GM19467 (cell line): ENCODE measurements around the gene FAM110A.

ENCODE experiments used
- ATAC-seq: cut with Tn5 transposase; IDR thresholded peaks from one replicate; pipeline ENCODE4 v1.9.1; 2021; ENCODE audit warnings: mild to moderate bottlenecking, moderate library complexity; ENCODE audit not compliant: unreplicated experiment

FAM110A gene

DNA sequence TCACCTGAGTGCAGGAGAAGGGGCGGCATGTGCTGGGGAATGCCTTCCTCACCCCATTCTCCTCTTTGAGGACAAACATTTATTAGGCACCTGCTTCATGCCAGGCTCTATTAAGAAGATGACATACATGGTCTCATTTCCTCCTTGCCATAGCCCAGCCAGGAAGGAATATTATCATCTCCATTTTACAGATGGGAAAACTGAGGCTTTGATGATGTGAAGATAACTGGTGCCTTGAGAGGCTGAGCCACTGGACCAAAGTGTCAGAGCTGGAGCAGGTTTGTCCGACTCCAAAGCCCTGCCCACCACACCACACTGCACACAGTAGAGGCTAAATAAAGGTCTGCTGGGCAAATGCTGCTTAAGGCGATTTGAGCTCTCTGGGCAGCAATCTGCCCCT, 37.2 kb downstream of the FAM110A start:
- no peak for ATAC-seq

DNA sequence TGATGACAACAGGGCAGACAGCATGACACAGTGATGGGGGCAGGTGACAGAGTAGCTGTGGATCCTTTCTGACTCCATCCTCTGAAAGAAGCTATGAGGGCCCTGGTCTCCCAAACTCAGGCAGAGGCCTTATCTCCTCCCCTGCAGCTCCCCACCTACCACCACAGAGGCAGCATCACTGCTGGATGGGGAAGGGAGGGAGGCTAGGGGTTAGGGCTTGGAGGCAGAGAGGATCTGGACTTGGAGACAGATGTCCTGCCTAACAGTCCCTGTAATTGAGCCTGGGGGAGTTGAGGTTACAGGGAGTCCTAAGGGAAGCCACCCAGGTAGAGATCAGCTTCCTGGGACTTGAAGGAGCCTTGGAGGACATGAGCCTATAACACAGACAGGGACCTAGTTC, 37.9 kb downstream of the FAM110A start:
- ATAC-seq, result no peak

DNA sequence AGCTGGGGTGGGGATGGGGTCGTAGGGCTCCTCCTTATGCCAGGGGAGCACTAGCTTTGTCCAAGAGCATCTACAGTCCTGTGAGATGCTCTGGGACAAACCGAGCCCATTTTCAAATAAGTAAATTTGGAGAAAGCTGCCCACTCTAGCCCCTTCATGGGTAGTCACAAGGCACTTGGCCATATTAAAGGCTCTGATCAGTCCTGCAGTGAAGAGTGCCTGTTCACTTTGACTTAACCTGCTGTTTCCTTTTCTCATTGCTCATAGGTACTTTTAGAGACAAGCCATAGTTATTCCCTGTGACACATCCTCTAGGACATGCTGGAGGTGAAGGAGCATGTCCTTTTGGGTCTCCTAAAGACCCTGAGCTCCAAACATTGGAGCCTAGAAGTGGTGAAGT, 38.4 kb downstream of the FAM110A start:
- no peak for ATAC-seq

DNA sequence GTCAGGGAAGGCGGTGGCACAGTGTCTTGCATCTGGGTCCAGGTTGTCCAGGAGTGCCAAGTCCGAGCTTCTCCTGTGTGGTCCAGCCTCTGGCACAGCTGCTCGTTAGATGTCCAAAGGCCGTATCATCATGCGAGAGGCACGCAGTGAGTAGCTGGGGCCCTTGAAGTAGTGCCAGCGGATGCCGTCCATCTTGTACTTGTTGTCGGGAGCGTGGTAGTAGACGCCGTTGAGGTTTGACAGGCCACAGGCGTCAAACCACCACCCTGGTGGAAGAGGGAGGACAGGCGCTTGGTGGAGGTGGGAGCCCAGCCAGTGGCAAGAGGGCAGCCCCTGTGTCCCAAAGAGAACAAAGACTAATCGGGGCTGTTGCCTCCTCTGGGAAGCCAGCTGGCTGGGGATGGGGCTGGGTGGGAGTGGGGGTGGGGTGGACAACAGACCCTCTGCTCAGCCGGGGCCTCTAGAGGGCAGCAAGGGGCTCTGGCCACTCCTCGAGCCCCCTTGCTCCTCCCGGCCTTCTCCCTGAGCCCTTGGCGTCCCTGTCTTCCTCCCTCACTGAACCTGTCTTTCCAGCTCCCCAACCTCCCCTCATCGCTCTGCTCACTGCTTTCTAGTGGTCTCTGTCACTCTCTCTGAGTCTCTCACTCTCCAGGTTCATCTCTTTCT, 39.5 kb downstream of the FAM110A start:
- no peak for ATAC-seq

DNA sequence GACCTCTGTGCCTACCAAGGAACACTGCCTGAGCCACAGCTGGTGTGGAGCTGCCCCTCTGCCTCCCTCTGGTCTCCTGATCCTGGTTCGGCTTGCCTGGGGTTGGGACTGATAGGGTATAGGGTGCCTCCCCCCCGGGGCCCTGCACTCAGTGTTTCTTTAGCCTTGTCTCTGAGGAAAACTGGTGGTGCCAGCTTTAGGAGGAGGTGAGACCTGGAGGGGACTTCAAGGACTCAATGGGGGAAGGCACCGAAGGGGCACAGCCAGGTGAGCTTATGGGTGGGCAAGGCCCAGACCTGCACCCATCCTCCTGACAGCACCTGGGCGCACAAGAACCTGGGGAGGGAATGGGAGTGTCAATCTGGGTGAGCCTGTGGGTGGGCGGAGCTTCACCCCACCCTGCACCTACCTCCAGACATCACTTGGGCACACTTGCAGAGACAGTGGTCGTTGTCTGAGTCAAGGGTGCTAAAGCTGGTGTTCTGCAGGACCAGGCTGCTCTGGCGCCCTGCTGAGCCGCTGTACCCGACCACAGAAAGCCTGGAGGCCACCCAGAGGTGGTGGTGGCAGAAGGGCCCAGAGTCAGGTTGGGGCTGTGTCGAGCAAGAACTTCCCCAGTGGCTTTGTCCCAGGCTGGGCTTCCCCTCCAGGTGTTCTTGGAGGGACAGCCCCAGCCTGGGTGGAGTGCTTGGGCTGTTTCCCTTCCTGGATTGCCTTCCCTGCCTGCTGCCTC, 40.5 kb downstream of the FAM110A start:
- no peak for ATAC-seq

DNA sequence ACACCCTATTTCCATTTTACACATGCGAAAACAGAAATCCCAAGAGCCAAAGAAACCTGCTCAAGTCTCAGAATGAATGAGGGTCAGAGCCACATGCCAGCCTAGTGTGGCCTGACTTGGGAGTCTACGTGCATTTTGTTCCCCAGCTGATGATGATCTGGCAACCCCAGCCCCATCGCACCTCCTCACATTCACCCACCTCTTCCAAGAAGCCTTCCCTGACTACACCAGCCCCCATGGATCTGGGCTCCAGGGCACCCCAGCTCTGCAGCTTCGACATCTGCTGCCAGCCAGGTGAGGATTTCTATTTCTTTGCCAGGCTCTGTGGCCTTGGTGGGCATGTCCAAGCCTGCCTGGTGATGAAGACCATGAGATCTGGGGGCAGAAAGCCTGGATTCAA, 41.6 kb downstream of the FAM110A start:
- ATAC-seq, result no peak

- no peak for ATAC-seq
Observed at GRCh38 chr20:877814-878213, 44.3 kb downstream of the FAM110A start.

GRCh38 chr20:878511-879307, 45.2 kb downstream of the FAM110A start:
- no peak for ATAC-seq

GRCh38 chr20:879626-880025, 46.1 kb downstream of the FAM110A start:
- ATAC-seq, result no peak

DNA sequence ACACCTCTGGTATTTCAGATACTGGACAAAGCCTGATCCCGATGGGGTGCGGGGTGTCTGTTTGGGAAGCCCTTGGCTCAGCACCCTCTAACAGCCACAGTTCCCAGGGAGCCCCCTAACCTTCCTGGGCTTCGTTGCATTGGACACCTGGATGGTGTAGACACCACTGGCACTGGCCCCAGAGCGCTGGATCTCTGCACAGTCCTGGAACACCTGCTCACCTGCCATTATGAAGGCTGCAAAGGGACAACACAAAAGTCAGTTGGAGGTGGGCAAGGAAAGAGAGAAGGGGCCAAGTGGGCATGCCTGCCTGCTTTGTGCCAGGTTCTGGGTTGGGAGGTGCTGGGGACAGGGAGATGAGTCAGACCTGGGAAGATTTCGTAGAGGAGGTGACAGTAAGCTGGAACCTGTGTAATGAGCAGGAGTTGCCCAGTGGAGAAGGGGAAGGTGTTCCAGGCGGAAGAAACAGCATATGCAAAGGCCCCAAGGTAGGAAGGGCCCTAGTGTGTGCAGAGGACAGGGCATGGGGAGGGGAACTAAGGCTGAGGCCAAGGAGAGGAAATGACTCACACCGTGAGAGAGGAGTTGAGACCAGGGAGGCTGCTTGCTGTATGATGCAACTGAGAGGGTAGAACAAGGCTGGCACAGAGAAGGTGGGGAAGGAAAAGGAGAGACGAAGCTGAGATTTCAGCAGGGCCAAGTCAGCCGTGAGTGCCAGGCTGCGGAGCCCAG, 47.7 kb downstream of the FAM110A start:
- no peak for ATAC-seq

GRCh38 chr20:881783-882144, 48.2 kb downstream of the FAM110A start:
- no peak for ATAC-seq

DNA sequence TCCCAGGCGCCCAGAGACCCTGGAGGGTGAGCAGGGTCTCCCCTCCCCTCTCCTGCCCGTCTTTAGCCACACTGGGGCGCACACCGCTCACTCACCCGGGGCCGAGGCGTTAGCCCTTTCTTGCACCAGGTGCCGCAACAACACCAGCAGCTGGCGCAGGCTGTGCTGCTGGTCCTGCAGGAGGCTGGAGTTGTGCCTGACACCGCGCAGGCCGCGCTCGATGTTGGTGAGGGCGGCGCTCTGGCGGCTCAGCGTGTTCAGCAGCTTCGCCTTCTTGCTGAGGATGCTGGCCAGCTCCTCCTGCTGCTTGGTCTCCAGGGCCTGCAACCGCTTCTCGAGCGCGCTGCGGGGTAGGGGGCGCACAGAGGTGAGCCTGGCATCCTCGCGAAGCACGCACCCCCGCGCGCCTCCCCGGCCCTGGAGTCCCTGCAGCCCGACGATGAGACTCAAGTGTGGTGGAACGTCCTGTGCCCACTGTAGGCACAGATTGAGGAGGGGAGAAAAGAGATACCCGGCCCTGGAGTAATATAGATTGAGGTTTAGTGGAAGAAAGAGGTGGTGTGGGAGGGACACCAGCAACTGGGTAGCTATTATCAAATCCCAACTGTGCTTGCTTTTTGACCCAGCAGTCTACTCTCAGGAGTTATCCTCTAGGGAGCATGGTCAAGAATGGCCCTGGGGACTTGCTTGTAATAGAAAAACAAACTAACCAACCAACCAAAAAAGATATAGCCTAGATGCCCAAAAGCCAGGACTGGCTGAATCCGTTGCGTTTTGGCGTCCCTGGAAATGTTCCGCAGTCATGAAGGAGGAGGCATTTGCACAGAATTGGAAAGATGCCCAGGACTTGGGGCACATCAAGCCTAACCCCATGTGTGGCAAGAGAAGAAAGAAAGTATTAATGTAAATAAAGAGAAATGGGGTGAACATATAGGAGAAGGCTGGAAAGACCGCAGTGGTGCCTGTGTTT, 51.8 kb downstream of the FAM110A start:
- no peak for ATAC-seq

DNA sequence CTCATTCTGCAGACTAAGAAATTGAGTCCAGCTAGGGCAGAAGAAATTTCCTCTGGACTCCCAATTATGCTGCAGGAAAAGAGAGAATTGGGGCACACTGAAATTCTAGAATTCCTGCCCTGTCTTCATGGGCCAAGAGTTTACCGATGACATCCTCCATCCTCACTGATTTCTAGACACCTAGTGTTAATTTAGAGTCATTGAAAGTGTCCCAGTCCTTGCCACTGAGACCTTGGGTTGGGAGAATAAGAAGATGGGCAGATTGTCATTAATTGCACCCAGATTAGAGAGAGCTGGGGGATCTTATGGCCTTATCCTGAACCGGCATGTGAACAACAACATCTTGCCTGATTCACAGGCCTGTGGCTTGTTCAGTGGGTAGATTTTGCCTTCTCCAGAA, 53.6 kb downstream of the FAM110A start:
- ATAC-seq, result no peak

DNA sequence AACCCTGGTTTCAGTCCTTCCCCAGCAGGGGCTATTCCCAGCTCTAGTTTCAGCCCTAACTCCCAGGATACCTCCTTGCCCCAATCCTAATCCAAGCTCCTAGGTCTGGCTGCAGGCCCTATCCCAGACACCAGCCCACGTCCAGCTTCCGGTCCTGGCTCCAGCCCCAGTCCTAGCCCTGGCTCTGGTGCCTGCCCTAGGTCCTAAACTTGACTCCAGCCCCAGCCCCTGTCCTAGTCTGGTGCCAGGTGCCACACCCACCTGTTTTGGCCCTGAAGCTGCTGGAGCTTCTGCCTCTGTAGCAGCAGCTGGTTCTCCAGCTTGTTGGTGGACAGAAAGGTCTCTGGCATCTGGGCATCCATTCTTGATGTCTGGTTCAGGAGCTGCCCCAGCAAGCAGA, 54.5 kb downstream of the FAM110A start:
- no peak for ATAC-seq

- ATAC-seq, result no peak
Observed at GRCh38 chr20:889106-889505, 55.6 kb downstream of the FAM110A start.

- no peak for ATAC-seq
Observed at GRCh38 chr20:889932-890463, 56.5 kb downstream of the FAM110A start.

DNA sequence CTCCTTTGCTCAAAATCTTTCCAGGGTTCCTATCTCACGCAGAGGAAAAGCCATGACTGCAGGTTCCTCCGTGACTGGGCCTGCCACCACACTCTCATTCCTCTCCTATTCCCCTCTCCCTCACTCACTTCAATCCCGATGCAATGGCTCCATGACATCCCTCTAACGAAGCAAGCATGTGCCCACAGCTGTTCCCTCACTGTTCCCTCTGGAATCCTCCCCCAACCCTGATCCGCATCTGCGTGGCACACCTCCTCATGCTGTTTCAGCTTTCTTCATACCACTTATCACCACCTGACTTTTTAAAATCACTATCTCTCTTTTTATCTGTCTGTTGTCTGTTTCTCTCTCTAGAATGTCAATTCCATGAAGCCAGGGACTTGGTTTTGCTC, 57.1 kb downstream of the FAM110A start:
- no peak for ATAC-seq

- ATAC-seq, result no peak
Observed at GRCh38 chr20:891058-891705, 57.7 kb downstream of the FAM110A start.

GRCh38 chr20:891706-892080, 58.2 kb downstream of the FAM110A start:
- ATAC-seq, result no peak
